Parathyroid adenoma (tissue), 2 donors: ENCODE results near the gene DLGAP1.

Source experiments
- H2AFZ ChIP-seq: fragments of 300-600 bp; sonication (generic); one replicate; pipeline ENCODE4 v1.7.0; 2017; ENCODE audit warnings: antibody characterized with exemption, mild to moderate bottlenecking
- H3K27ac ChIP-seq: fragments of 300-600 bp; sonication (generic); one replicate; pipeline ENCODE4 v1.7.0; 2017
- H3K27me3 ChIP-seq: fragments of 300-600 bp; sonication (generic); one replicate; pipeline ENCODE4 v1.7.0; 2017; ENCODE audit warnings: low read length; ENCODE audit not compliant: control insufficient read depth, insufficient read depth
- H3K36me3 ChIP-seq: fragments of 300-600 bp; sonication (generic); one replicate; pipeline ENCODE4 v1.7.0; 2017; ENCODE audit warnings: low read length; ENCODE audit not compliant: control insufficient read depth, insufficient read depth
- H3K4me1 ChIP-seq: fragments of 300-600 bp; sonication (generic); one replicate; pipeline ENCODE4 v1.7.0; 2017; ENCODE audit warnings: control low read depth
- H3K4me2 ChIP-seq: fragments of 300-600 bp; sonication (generic); one replicate; pipeline ENCODE4 v1.7.0; 2017; ENCODE audit warnings: low read length
- H3K4me3 ChIP-seq: fragments of 300-600 bp; sonication (generic); one replicate; pipeline ENCODE4 v1.7.0; 2017; ENCODE audit warnings: low read depth, low read length
- H3K79me2 ChIP-seq: fragments of 300-600 bp; sonication (generic); one replicate; pipeline ENCODE4 v1.7.0; 2017; ENCODE audit warnings: control low read depth
- H3K9ac ChIP-seq: fragments of 300-600 bp; sonication (generic); one replicate; pipeline ENCODE4 v1.7.0; 2017; ENCODE audit warnings: mild to moderate bottlenecking
- H3K9me3 ChIP-seq: fragments of 300-600 bp; sonication (generic); one replicate; pipeline ENCODE4 v1.7.0; 2017; ENCODE audit warnings: low read length; ENCODE audit not compliant: control insufficient read depth
- CTCF ChIP-seq: fragments of 300-600 bp; sonication (generic); IDR thresholded peaks from one replicate; pipeline ENCODE4 v1.7.0; 2017; ENCODE audit warnings: antibody characterized with exemption, mild to moderate bottlenecking
- donor health status: primary hyperparathyroidism.

The DLGAP1 gene

DNA sequence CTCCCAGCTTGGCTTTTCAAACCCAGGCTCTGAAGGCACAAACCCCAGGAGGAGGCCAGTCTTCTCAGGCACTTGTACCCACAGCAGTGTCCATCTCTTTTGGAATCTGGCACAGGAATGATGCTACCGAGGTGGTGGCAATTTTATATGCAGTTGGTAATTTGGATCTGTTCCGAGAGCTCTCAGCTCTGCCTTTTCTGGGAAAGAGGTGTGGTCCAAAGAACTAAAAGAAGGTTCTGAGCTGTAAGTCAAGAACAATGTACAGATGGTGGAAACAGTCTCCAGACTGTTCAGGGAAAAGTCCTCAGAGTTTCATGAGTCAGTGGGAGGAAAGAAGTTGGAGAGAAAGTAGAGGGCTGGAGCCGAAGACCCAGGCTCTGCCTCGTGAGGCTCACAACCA is 651.8 kb downstream of the DLGAP1 start:
- no peaks in the 10 kb centered on the region for H3K79me2 ChIP-seq
- no peaks in the 10 kb centered on the region for H3K9me3 ChIP-seq
- no peak for TF ChIP-seq CTCF
- no peak overlapping the region for H3K4me2 ChIP-seq
- H3K27me3 ChIP-seq, result no peaks in the 10 kb centered on the region
- H3K36me3 ChIP-seq, result no peaks in the 10 kb centered on the region
- no peak overlapping the region for H3K9ac ChIP-seq
- H2AFZ ChIP-seq, result no peak overlapping the region
- no peaks in the 10 kb centered on the region for H3K4me1 ChIP-seq
- H3K27ac ChIP-seq, result no peak overlapping the region
- no peak overlapping the region for H3K4me3 ChIP-seq

DNA sequence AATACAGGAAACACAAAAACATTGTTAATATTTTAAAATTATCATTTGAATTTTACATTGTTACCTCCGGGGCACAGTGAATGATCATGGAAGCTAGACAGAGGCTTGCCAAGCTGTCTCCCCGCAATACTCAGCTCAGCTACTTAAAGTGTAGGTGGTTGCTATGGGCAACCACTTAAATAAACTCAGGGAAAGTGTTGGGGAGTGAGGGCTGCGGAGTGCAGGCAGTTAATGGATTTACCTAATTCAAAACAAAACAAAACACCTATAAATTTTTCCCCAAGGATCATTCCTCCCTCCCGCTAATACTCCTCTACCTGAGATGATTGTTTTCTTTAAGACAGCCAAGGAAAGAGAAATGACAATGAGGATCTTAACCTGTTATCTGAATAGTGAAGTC is 655.6 kb downstream of the DLGAP1 start:
- H3K9me3 ChIP-seq, result no peaks in the 10 kb centered on the region
- no peak overlapping the region for H2AFZ ChIP-seq
- no peak overlapping the region for H3K4me2 ChIP-seq
- no peak overlapping the region for H3K9ac ChIP-seq
- no peak for TF ChIP-seq CTCF
- no peaks in the 10 kb centered on the region for H3K27me3 ChIP-seq
- no peaks in the 10 kb centered on the region for H3K36me3 ChIP-seq
- no peaks in the 10 kb centered on the region for H3K79me2 ChIP-seq
- no peak overlapping the region for H3K4me3 ChIP-seq
- no peak overlapping the region for H3K27ac ChIP-seq
- H3K4me1 ChIP-seq, result no peaks in the 10 kb centered on the region

- no peak for TF ChIP-seq CTCF
- H3K4me2 ChIP-seq, result no peak overlapping the region
- no peaks in the 10 kb centered on the region for H3K9me3 ChIP-seq
- no peak overlapping the region for H3K4me3 ChIP-seq
- no peaks in the 10 kb centered on the region for H3K4me1 ChIP-seq
- no peak overlapping the region for H3K9ac ChIP-seq
- no peak overlapping the region for H3K27ac ChIP-seq
- H3K79me2 ChIP-seq, result no peaks in the 10 kb centered on the region
- H2AFZ ChIP-seq, result no peak overlapping the region
- H3K36me3 ChIP-seq, result no peaks in the 10 kb centered on the region
- no peaks in the 10 kb centered on the region for H3K27me3 ChIP-seq
Observed at GRCh38 chr18:3798032-3798431, 657.1 kb downstream of the DLGAP1 start.

- H2AFZ ChIP-seq, result no peak overlapping the region
- no peak for TF ChIP-seq CTCF
- H3K27me3 ChIP-seq, result no peaks in the 10 kb centered on the region
- H3K4me2 ChIP-seq, result no peak overlapping the region
- H3K79me2 ChIP-seq, result no peaks in the 10 kb centered on the region
- H3K4me3 ChIP-seq, result no peak overlapping the region
- no peaks in the 10 kb centered on the region for H3K4me1 ChIP-seq
- H3K36me3 ChIP-seq, result no peaks in the 10 kb centered on the region
- no peaks in the 10 kb centered on the region for H3K9me3 ChIP-seq
- no peak overlapping the region for H3K27ac ChIP-seq
- H3K9ac ChIP-seq, result no peak overlapping the region
Observed at GRCh38 chr18:3796434-3796833, 658.7 kb downstream of the DLGAP1 start.

- no peak overlapping the region for H3K27ac ChIP-seq
- no peaks in the 10 kb centered on the region for H3K4me1 ChIP-seq
- no peaks in the 10 kb centered on the region for H3K9me3 ChIP-seq
- no peak overlapping the region for H3K4me3 ChIP-seq
- H3K36me3 ChIP-seq, result no peaks in the 10 kb centered on the region
- H2AFZ ChIP-seq, result no peak overlapping the region
- TF ChIP-seq CTCF, result no peak
- no peaks in the 10 kb centered on the region for H3K79me2 ChIP-seq
- no peaks in the 10 kb centered on the region for H3K27me3 ChIP-seq
- H3K4me2 ChIP-seq, result no peak overlapping the region
- no peak overlapping the region for H3K9ac ChIP-seq
Observed at GRCh38 chr18:3794537-3795348, 660.4 kb downstream of the DLGAP1 start.
